ENCODE measurements around the gene ZNF786. TPM values are rescaled to one million over a fixed set of nuclear protein-coding genes. Genes with fewer than 3 reads are reported as not detected.
"Not testable (repeated sequence)": the region's sequence is repeated elsewhere in the genome, so short reads cannot be mapped to it uniquely, and the experiment has no call there.

The ZNF786 gene
- polyA plus RNA-seq, 4 donors = 2.5 to 8.3 (median 3.2) TPM

DNA sequence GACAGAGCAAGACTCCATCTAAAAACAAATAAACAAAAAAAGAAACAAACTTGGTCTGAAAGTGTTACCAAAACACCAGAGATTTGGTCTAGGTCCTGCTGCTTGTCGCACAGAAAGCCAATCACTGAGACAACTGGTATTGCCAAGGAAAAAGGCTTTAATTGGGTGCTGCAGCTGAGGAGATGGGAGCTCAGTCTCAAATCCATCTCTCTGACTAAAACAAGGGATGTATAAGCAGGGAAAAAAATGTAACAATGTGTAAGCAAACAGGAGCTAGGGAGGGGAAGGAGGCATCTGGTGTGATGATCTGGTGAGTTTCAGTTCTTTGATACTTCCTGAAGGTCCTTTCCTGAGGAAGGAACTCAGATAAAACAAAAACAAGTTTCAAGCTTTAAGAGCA lies 53.8 kb downstream of the ZNF786 start:
- 97 to 100% (median 97%) methylated on average over 1 of the region's 1 CpG for WGBS, 3 donors
- no peak overlapping the region for H3K27ac ChIP-seq (ENCODE audit: low read depth in 1 of 3, low read length in 2 of 3)
- no peak for FAIRE-seq

DNA sequence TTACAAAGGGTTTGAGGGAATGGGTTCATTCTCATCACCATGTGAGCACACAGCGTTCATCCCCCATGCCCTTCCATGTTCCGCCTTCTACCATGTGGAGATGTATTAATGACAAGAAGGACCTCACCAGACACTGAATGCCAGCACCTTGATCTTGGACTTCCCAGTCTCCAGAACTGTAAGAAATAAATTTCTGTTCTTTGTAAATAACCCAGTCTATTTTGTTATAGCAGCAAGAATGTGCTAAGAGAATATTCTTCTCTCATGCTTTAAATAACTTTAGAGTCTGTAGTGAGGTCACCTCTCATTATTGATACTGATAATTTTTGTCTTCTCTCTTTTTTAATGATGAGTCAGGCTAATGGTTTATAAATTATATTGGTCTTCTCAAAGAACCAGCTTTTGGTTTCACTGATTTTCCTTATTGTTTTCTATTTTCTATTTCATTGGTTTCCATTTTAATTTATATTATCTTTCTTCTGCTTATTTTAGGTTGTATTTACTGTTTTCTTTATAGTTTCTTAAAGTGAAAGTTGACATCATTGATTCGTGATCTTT lies 59.1 kb downstream of the ZNF786 start:
- DNase-seq = no peak
- Histone ChIP-seq H3K27ac (ENCODE audit: low read depth in 1 of 3, low read length in 2 of 3) (no peak overlapping the region), H3K36me3 (ENCODE audit: control insufficient read depth in 3 of 3, insufficient read depth in 2 of 3, low read depth in 1 of 3, low read length in 3 of 3) (no peaks in the 10 kb centered on the region), H3K27me3 (ENCODE audit: control insufficient read depth in 3 of 3, insufficient read depth in 3 of 3, low read length in 3 of 3) (no peaks in the 10 kb centered on the region), H3K4me3 (ENCODE audit: low read depth in 1 of 3, low read length in 3 of 3) (no peak overlapping the region), H3K9me3 (ENCODE audit: control insufficient read depth in 2 of 2, insufficient read depth in 1 of 2, low read depth in 1 of 2, low read length in 1 of 2) (no peaks in the 10 kb centered on the region), H3K4me1 (ENCODE audit: control insufficient read depth in 3 of 3, insufficient read depth in 2 of 3, low read depth in 1 of 3, low read length in 2 of 3) (peaks cover 0 to 2% (median 0%) of the 10 kb centered on the region in 3 donors)
- FAIRE-seq = no peak
- 92 to 97% (median 97%) methylated on average over 3 of the region's 3 CpGs for WGBS, 3 donors

More for the DNA sequence above, 53.8 kb downstream of the ZNF786 start:
- no peaks in the 10 kb centered on the region for H3K36me3 ChIP-seq (ENCODE audit: control insufficient read depth in 3 of 3, insufficient read depth in 2 of 3, low read depth in 1 of 3, low read length in 3 of 3)
- no peaks in the 10 kb centered on the region for H3K4me1 ChIP-seq (ENCODE audit: control insufficient read depth in 3 of 3, insufficient read depth in 2 of 3, low read depth in 1 of 3, low read length in 2 of 3)
- DNase-seq = no peak
- no peak overlapping the region for H3K4me3 ChIP-seq (ENCODE audit: low read depth in 1 of 3, low read length in 3 of 3)
- peaks cover 0 to 5% of the 10 kb centered on the region in 2 donors for H3K9me3 ChIP-seq (ENCODE audit: control insufficient read depth in 2 of 2, insufficient read depth in 1 of 2, low read depth in 1 of 2, low read length in 1 of 2)
- no peaks in the 10 kb centered on the region for H3K27me3 ChIP-seq (ENCODE audit: control insufficient read depth in 3 of 3, insufficient read depth in 3 of 3, low read length in 3 of 3)

DNA sequence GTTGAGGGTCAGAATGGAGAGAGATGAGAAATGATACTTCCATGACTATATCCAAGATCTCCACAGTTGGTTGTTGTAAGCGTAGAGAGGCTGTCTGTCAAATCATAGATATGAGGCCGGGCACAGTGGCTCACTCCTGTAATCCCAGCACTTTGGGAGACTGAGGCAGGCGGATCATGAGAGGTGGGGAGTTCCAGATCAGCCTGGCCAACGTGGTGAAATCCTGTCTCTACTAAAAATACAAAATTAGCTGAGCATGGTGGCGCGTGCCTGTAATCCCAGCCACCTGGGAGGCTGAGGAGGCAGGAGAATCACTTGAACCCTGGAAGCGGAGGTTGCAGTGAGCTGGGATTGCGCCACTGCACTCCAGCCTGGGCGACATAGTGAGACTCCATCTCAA lies 60.1 kb downstream of the ZNF786 start:
- not testable (repeated sequence) for H3K4me1 ChIP-seq (ENCODE audit: control insufficient read depth in 3 of 3, insufficient read depth in 2 of 3, low read depth in 1 of 3, low read length in 2 of 3); H3K27ac ChIP-seq (ENCODE audit: low read depth in 1 of 3, low read length in 2 of 3); H3K36me3 ChIP-seq (ENCODE audit: control insufficient read depth in 3 of 3, insufficient read depth in 2 of 3, low read depth in 1 of 3, low read length in 3 of 3); H3K4me3 ChIP-seq (ENCODE audit: low read depth in 1 of 3, low read length in 3 of 3); H3K9me3 ChIP-seq (ENCODE audit: control insufficient read depth in 2 of 2, insufficient read depth in 1 of 2, low read depth in 1 of 2, low read length in 1 of 2); DNase-seq; H3K27me3 ChIP-seq (ENCODE audit: control insufficient read depth in 3 of 3, insufficient read depth in 3 of 3, low read length in 3 of 3); FAIRE-seq
- 84 to 95% (median 94%) methylated on average over 9 of the region's 9 CpGs for WGBS, 3 donors

DNA sequence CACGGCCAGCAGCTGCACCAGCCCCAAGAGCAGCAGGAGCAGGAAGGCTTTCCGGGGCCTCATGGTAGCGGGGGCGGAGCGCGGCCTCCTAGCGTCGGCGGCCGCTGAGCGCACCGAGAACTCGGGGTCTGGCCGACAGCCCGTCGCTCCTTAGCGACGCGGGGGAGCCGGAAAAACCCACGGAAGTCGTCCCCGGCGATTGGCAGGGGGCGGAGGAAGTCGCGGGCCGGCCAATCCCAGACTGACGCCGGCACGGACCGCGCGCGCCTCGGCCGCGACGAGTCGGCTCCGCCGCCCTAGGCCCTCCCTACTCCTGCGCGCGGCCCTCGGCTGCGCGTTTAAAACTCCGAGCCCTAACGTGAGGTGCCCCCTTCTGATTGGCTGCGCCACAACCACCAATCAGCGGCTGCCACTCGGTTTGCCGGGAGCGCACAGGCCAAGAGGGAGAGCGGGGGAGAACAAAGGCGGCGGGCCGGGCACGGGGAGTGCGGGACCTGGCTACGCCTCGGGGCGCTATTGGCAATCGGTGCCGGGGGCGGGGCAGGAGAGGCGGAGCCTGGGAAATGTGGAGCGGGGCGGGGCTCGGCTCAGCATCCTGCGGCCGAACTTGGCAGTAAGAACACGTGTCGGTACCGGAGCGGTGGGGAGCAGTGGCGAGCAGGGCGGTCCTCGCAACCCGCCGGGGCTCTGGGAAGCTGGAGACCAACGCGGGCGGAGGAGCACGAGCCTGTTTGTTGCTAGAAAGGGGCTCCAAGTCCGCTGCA lies 62.0 kb downstream of the ZNF786 start, which contains the start of gene PDIA4:
Gene PDIA4, minus strand, starts transcription at position 160 of the 764 bp plus-strand sequence. Its CDS starts 97 bp downstream, at position 63.
- DNase-seq (peak; percentile 100), FAIRE-seq (no peak)
- Histone ChIP-seq H3K36me3 (ENCODE audit: control insufficient read depth in 3 of 3, insufficient read depth in 2 of 3, low read depth in 1 of 3, low read length in 3 of 3) (peaks cover 0 to 7% (median 2%) of the 10 kb centered on the region in 3 donors), H3K4me1 (ENCODE audit: control insufficient read depth in 3 of 3, insufficient read depth in 2 of 3, low read depth in 1 of 3, low read length in 2 of 3) (peaks cover 0 to 2% (median 0%) of the 10 kb centered on the region in 3 donors), H3K4me3 (ENCODE audit: low read depth in 1 of 3, low read length in 3 of 3) (peak within 1 kb of the TSS; percentile 85 to 90 (median 86)), H3K27me3 (ENCODE audit: control insufficient read depth in 3 of 3, insufficient read depth in 3 of 3, low read length in 3 of 3) (no peaks in the 10 kb centered on the region), H3K9me3 (ENCODE audit: control insufficient read depth in 2 of 2, insufficient read depth in 1 of 2, low read depth in 1 of 2, low read length in 1 of 2) (no peaks in the 10 kb centered on the region), H3K27ac (ENCODE audit: low read depth in 1 of 3, low read length in 2 of 3) (peak within 1 kb of the TSS; percentile 83 to 94 (median 86))
- WGBS, 3 donors = 0% methylated on average over 69 to 87 of the region's 87 CpGs

DNA sequence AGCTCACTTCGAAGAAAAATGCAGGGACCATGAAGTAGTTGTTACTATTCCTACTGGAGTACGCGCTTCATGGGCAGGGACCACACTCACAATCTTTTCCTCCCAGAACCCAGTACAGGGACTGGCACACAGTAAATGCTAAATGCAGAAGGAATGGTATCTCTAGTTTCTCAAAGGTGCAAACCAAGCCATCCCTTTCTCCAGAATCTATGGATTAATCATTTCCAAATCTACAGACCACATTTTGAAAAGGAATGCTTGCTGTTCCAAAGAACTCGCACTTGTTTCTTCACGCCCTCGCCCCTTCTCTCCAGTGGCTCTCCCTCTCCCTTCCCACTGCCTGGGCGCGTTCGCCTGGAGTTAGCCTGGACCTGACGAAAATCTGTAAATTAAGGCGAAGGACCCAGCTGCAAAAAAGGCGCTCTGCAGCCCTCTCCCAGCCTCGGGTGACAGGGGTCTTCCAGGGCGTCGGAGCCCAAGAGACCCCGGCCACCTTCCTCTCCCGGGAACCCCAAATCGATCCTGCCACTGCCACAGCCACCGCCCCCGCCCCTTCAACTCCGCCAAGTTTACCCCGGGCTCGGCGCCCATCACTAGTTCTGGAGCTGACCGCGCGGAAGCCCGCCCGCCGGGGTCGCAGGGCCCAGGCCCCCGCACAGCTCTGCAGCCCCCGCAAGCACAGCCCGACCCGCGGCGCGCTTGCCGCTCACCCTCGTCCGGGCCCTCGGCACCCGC lies 62.7 kb downstream of the ZNF786 start:
- WGBS, 3 donors = 0 to 2% (median 1%) methylated on average over 39 to 43 of the region's 43 CpGs
- DNase-seq (peak; percentile 28 to 54), FAIRE-seq (no peak)
- Histone ChIP-seq H3K27me3 (ENCODE audit: control insufficient read depth in 3 of 3, insufficient read depth in 3 of 3, low read length in 3 of 3) (no peaks in the 10 kb centered on the region), H3K4me1 (ENCODE audit: control insufficient read depth in 3 of 3, insufficient read depth in 2 of 3, low read depth in 1 of 3, low read length in 2 of 3) (peaks cover 0 to 2% (median 0%) of the 10 kb centered on the region in 3 donors), H3K27ac (ENCODE audit: low read depth in 1 of 3, low read length in 2 of 3) (peak overlapping the region; percentile 83 to 94 (median 86)), H3K4me3 (ENCODE audit: low read depth in 1 of 3, low read length in 3 of 3) (peak overlapping the region; percentile 85 to 90 (median 86)), H3K36me3 (ENCODE audit: control insufficient read depth in 3 of 3, insufficient read depth in 2 of 3, low read depth in 1 of 3, low read length in 3 of 3) (peaks cover 0 to 13% (median 3%) of the 10 kb centered on the region in 3 donors), H3K9me3 (ENCODE audit: control insufficient read depth in 2 of 2, insufficient read depth in 1 of 2, low read depth in 1 of 2, low read length in 1 of 2) (no peaks in the 10 kb centered on the region)

DNA sequence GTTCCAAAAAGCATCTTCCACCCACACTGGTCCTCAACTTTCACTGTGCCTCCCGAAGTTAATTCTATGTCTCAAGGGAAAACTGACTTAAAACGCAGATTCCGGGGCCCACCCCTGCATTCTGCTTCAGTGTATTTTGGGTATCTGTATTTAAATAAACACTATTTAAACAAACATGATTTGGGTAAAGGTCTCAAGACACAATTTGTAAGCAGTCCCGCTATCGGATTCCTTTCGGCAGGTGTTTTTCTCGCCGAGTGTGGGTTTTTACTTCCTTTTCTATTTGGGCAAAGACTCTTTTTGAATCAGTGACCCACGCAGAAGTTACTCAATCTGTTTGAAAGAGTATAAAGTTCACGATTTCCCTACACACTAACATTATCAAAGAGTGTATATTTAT lies 63.5 kb downstream of the ZNF786 start:
- 5 to 17% (median 6%) methylated on average over 10 of the region's 10 CpGs for WGBS, 3 donors
- FAIRE-seq (no peak), DNase-seq (peak in 1 of 2 donors; percentile 42)
- H3K27ac ChIP-seq (ENCODE audit: low read depth in 1 of 3, low read length in 2 of 3) = peak overlapping the region in 2 of 3 donors; percentile 43 to 86
- H3K9me3 ChIP-seq (ENCODE audit: control insufficient read depth in 2 of 2, insufficient read depth in 1 of 2, low read depth in 1 of 2, low read length in 1 of 2) = no peaks in the 10 kb centered on the region
- peaks cover 0 to 2% (median 0%) of the 10 kb centered on the region in 3 donors for H3K4me1 ChIP-seq (ENCODE audit: control insufficient read depth in 3 of 3, insufficient read depth in 2 of 3, low read depth in 1 of 3, low read length in 2 of 3)
- H3K4me3 ChIP-seq (ENCODE audit: low read depth in 1 of 3, low read length in 3 of 3) = peak overlapping the region; percentile 44 to 90 (median 86)
- H3K36me3 ChIP-seq (ENCODE audit: control insufficient read depth in 3 of 3, insufficient read depth in 2 of 3, low read depth in 1 of 3, low read length in 3 of 3) = peaks cover 0 to 17% (median 3%) of the 10 kb centered on the region in 3 donors
- H3K27me3 ChIP-seq (ENCODE audit: control insufficient read depth in 3 of 3, insufficient read depth in 3 of 3, low read length in 3 of 3) = no peaks in the 10 kb centered on the region

DNA sequence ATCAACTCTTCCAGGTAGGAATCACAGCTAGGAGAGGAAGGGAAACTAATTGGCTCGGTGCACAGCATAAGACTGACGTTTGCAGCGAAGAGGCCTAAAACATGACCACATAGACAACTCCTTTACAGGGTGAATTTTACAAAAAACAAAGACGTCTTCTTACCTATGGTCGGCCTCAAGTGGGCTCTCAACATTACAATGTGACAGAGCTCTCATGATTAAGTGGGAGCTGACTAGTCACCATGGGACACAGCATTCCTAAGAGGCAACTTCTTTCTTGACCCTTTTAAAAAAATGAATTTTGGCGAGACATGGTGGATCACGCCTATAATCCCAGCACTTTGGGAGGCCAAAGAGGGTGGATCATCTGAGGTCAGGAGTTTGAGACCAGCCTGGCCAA lies 66.9 kb downstream of the ZNF786 start:
- H3K27me3 ChIP-seq (ENCODE audit: control insufficient read depth in 3 of 3, insufficient read depth in 3 of 3, low read length in 3 of 3) = no peaks in the 10 kb centered on the region
- H3K36me3 ChIP-seq (ENCODE audit: control insufficient read depth in 3 of 3, insufficient read depth in 2 of 3, low read depth in 1 of 3, low read length in 3 of 3) = peaks cover 3 to 43% (median 7%) of the 10 kb centered on the region in 3 donors
- H3K4me1 ChIP-seq (ENCODE audit: control insufficient read depth in 3 of 3, insufficient read depth in 2 of 3, low read depth in 1 of 3, low read length in 2 of 3) = peaks cover 0 to 2% (median 0%) of the 10 kb centered on the region in 3 donors
- H3K4me3 ChIP-seq (ENCODE audit: low read depth in 1 of 3, low read length in 3 of 3) = no peak overlapping the region
- DNase-seq (no peak), FAIRE-seq (no peak)
- no peaks in the 10 kb centered on the region for H3K9me3 ChIP-seq (ENCODE audit: control insufficient read depth in 2 of 2, insufficient read depth in 1 of 2, low read depth in 1 of 2, low read length in 1 of 2)
- H3K27ac ChIP-seq (ENCODE audit: low read depth in 1 of 3, low read length in 2 of 3) = no peak overlapping the region
- WGBS, 3 donors = 71 to 85% (median 81%) methylated on average over 7 of the region's 7 CpGs

DNA sequence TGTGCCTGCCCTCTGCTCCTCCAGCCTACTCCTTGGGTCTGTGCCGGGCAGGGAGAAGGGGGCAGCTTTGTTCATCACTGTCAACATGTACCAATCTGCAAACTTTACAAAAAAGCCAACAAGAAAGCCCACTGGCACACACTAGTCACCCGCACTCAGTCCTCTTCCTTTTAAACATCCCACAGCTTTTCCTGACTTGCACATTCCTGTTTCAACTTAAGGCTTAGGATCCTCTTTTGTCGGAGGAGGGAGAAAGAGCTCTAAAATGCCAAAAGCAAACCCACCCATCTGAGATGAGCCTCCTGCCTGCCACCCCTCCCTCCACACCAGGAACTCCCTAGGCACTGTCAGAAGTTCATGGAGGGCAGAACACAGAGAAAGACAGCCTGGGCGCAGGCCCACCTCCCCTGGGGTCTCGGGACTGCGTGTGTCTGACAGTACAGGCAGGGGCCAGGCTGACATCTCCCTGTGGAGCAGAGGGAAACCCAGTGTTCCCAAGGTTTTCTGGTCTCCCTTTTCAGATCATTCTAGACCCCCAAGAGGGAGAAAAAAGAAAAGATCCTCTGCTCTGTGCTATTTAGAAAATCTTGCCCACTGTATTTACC lies 67.7 kb downstream of the ZNF786 start:
- peaks cover 0 to 2% (median 0%) of the 10 kb centered on the region in 3 donors for H3K4me1 ChIP-seq (ENCODE audit: control insufficient read depth in 3 of 3, insufficient read depth in 2 of 3, low read depth in 1 of 3, low read length in 2 of 3)
- no peak for DNase-seq
- H3K4me3 ChIP-seq (ENCODE audit: low read depth in 1 of 3, low read length in 3 of 3) = no peak overlapping the region
- H3K36me3 ChIP-seq (ENCODE audit: control insufficient read depth in 3 of 3, insufficient read depth in 2 of 3, low read depth in 1 of 3, low read length in 3 of 3) = peaks cover 3 to 50% (median 7%) of the 10 kb centered on the region in 3 donors
- no peak for FAIRE-seq
- no peaks in the 10 kb centered on the region for H3K9me3 ChIP-seq (ENCODE audit: control insufficient read depth in 2 of 2, insufficient read depth in 1 of 2, low read depth in 1 of 2, low read length in 1 of 2)
- H3K27ac ChIP-seq (ENCODE audit: low read depth in 1 of 3, low read length in 2 of 3) = no peak overlapping the region
- no peaks in the 10 kb centered on the region for H3K27me3 ChIP-seq (ENCODE audit: control insufficient read depth in 3 of 3, insufficient read depth in 3 of 3, low read length in 3 of 3)
- WGBS, 3 donors = 80 to 88% (median 82%) methylated on average over 6 of the region's 6 CpGs
